ENCODE measurements around the gene GAST.
A peak's percentile ranks its signal among the peaks of the same experiment; 100 is the strongest.
"Not testable (repeated sequence)": the region's sequence is repeated elsewhere in the genome, so short reads cannot be mapped to it uniquely, and the experiment has no call there.

Gene GAST, protein sequence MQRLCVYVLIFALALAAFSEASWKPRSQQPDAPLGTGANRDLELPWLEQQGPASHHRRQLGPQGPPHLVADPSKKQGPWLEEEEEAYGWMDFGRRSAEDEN

GRCh38 chr17:41711669-41712400 is at the start of gene GAST:
Gene GAST (plus strand): TSS chr17:41712331. CDS start chr17:41715437, 3,106 bp downstream.
- no peak for DNase-seq

DNA sequence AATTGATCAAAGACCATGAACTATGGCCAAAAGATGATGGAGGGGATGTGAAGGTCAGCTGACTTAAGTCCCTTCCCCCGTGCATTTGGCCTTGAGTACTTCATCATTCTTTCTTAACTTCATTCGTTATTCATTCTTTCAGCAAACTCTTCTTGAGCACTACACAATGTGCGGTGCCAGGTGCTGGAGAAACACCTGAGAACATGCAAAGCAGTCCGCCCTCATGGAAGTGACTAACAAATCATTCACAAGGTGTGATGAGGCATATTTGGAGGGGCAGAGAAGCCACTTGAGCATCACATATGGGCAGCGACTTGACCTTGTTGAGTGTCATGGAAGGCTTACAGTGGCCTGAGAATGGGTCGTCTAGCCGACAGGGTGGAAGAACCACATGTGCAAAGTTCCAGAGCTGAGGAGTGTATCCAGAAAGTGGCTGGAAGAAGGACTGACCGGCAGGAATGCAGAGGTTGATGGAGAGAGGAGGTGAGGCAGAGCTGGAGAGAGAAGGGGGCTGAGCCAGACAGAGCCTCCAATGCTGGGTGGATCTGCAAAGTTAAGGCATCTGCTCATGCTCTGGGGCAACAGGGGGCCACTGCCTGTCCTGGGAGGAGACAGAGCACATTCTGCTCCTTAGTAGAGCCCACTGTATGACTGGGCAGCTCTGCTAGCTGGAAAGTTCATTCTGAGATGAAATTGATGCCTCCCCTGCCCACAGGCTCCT is 48.5 kb upstream of the GAST start:
- no peak for DNase-seq

GRCh38 chr17:41664172-41664457 is 48.0 kb upstream of the GAST start:
- no peak for DNase-seq

- no peak for DNase-seq
Measured at GRCh38 chr17:41664587-41665565, 47.3 kb upstream of the GAST start.

- peak; percentile 81 for DNase-seq
Measured at GRCh38 chr17:41665566-41666236, 46.4 kb upstream of the GAST start.

DNA sequence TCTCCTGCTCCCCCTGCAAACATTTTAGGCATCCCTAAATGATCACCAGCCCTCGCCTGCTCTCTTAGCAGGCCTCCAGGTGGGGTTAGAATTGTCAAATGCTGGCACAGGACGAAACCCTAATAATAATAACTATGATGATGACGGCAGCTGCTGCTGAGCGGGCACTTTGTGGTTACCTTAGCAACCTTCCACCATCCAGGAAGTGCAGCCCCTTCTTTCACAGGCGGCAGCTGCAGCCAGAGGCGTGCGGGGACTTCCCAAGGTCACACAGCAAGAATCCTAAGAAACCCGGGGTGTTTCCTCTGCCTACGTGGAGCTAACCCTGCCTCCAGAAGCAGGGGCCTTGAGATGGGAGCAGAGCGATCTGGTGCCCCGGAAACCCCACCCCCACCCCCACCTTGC is 45.9 kb upstream of the GAST start:
- DNase-seq, result peak; percentile 54

- peak; percentile 67 for DNase-seq
Measured at GRCh38 chr17:41666708-41667279, 45.3 kb upstream of the GAST start.

GRCh38 chr17:41667280-41668041 is 44.7 kb upstream of the GAST start:
- no peak for DNase-seq

GRCh38 chr17:41672153-41672552 is 40.0 kb upstream of the GAST start:
- no peak for DNase-seq

DNA sequence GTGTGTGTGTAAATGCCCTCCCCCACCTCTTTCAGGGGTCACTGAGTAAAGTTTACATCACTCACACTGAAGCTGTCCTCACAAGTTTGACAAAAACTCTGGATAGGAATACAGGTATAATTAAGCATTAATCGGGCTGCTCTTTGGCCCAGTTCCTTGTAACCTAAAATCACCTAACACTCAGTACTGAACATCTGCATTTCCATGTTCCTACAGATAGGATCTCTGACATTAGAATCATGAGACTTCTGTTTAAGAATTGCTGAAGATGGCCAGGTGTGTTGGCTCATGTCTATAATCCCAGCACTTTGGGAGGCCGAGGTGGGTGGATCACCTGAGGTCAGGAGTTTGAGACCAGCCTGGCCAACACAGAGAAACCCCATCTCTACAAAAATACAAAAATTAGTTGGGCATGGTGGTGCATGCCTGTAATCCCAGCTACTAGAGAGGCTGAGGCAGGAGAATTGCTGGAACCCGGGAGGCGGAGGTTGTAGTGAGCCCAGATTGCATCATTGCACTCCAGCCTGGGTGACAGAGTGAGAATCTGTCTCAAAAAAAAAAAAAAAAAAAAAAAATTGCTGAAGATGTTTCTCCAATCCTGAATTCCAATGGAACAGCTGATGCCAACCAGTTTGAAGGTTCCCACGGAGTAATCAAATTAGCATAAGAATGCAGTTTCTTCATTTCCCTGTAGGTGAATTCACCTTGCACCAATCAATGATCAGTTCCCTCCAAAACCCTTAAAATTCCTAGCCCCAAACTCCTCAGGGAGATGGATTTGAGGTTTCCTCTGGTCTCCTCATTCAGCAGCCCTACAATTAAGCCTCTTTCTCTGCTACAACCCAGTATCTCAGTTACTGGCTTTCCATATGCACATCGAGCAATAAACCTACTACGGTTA is 36.7 kb upstream of the GAST start:
- DNase-seq, result not testable (repeated sequence)

- no peak for DNase-seq
Measured at GRCh38 chr17:41676058-41676419, 36.1 kb upstream of the GAST start.

- no peak for DNase-seq
Measured at GRCh38 chr17:41678411-41678906, 33.7 kb upstream of the GAST start.

GRCh38 chr17:41678907-41679739 is 33.0 kb upstream of the GAST start:
- peak; percentile 52 for DNase-seq

- DNase-seq, result no peak
Measured at GRCh38 chr17:41679740-41680425, 32.2 kb upstream of the GAST start.

GRCh38 chr17:41680426-41681040 is 31.6 kb upstream of the GAST start:
- no peak for DNase-seq

- no peak for DNase-seq
Measured at GRCh38 chr17:41681776-41682175, 30.4 kb upstream of the GAST start.

DNA sequence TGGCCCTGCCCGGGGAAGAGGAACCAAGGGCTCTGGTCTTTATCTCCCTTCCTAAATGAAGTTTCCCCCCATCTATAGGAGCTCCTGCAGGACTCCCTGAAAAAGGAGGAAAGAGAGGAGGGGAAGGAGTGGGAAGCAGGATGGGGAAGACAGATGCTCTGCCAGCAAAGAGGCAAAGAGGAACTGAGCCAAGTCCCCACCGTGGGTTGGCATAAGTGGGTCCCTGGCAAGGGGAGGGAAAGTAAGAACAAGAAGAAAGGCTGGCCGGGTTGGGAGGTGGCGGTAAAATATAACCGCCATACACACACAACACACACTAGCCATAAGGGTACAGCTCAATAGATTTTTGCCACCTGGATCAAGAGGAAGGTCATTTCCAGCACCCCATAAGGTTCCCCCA is 29.5 kb upstream of the GAST start:
- no peak for DNase-seq

- DNase-seq, result no peak
Measured at GRCh38 chr17:41683441-41684007, 28.6 kb upstream of the GAST start.

Data from fibroblast of skin of right quadriceps (primary cell).